Measurements from ENCODE around the gene SDCCAG8.

- TF ChIP-seq SUZ12 (IDR thresholded peaks at IDR 0.05) (no peak), TARDBP (IDR thresholded peaks at IDR 0.05) (no peak)
Observed at GRCh38 chr1:243280571-243281129, 24.8 kb downstream of the SDCCAG8 start.
